Femur (tissue), 1 donor: ENCODE measurements around the gene FAM8A1.

Experiments used
- DNase-seq: peaks from one replicate; pipeline ENCODE4 v3.0.0-alpha.2; 2017

Gene FAM8A1

GRCh38 chr6:17602888-17603287 lies 2.8 kb downstream of the FAM8A1 start:
- no peak for DNase-seq

- DNase-seq = no peak
Observed at GRCh38 chr6:17606606-17607005, 6.5 kb downstream of the FAM8A1 start.

GRCh38 chr6:17610835-17611234 lies 10.7 kb downstream of the FAM8A1 start:
- no peak for DNase-seq

- no peak for DNase-seq
Observed at GRCh38 chr6:17612048-17612447, 11.9 kb downstream of the FAM8A1 start.

GRCh38 chr6:17615794-17616193 lies 15.7 kb downstream of the FAM8A1 start:
- DNase-seq = no peak

GRCh38 chr6:17621003-17621402 lies 20.9 kb downstream of the FAM8A1 start:
- no peak for DNase-seq

GRCh38 chr6:17622144-17622543 lies 22.0 kb downstream of the FAM8A1 start:
- no peak for DNase-seq

GRCh38 chr6:17624396-17624795 lies 24.3 kb downstream of the FAM8A1 start:
- no peak for DNase-seq

GRCh38 chr6:17628873-17629272 lies 28.8 kb downstream of the FAM8A1 start:
- DNase-seq = no peak

GRCh38 chr6:17629824-17630510 lies 29.9 kb downstream of the FAM8A1 start:
- DNase-seq = no peak

- DNase-seq = no peak
Observed at GRCh38 chr6:17630511-17631073, 30.5 kb downstream of the FAM8A1 start.

- DNase-seq = no peak
Observed at GRCh38 chr6:17632934-17633333, 32.8 kb downstream of the FAM8A1 start.

- DNase-seq = no peak
Observed at GRCh38 chr6:17633465-17634188, 33.5 kb downstream of the FAM8A1 start.

- DNase-seq = no peak
Observed at GRCh38 chr6:17635568-17635967, 35.5 kb downstream of the FAM8A1 start.

- no peak for DNase-seq
Observed at GRCh38 chr6:17638212-17638715, 38.2 kb downstream of the FAM8A1 start.

GRCh38 chr6:17640477-17640917 lies 40.4 kb downstream of the FAM8A1 start:
- DNase-seq = no peak

GRCh38 chr6:17648745-17649144 lies 48.6 kb downstream of the FAM8A1 start:
- DNase-seq = no peak

- no peak for DNase-seq
Observed at GRCh38 chr6:17650656-17651309, 50.7 kb downstream of the FAM8A1 start.

GRCh38 chr6:17653198-17653882 lies 53.2 kb downstream of the FAM8A1 start:
- no peak for DNase-seq

GRCh38 chr6:17656092-17656491 lies 56.0 kb downstream of the FAM8A1 start:
- no peak for DNase-seq

GRCh38 chr6:17656644-17657043 lies 56.5 kb downstream of the FAM8A1 start:
- DNase-seq = no peak
